Limb (tissue), 2 donors: ENCODE measurements around the gene IL36RN.

ENCODE experiments used
- DNase-seq, 2 donors: peaks; one replicate each; pipeline ENCODE4 v3.0.0-alpha.2; 2016; ENCODE audit errors: extremely low spot score in 2 of 2

IL36RN gene

DNA sequence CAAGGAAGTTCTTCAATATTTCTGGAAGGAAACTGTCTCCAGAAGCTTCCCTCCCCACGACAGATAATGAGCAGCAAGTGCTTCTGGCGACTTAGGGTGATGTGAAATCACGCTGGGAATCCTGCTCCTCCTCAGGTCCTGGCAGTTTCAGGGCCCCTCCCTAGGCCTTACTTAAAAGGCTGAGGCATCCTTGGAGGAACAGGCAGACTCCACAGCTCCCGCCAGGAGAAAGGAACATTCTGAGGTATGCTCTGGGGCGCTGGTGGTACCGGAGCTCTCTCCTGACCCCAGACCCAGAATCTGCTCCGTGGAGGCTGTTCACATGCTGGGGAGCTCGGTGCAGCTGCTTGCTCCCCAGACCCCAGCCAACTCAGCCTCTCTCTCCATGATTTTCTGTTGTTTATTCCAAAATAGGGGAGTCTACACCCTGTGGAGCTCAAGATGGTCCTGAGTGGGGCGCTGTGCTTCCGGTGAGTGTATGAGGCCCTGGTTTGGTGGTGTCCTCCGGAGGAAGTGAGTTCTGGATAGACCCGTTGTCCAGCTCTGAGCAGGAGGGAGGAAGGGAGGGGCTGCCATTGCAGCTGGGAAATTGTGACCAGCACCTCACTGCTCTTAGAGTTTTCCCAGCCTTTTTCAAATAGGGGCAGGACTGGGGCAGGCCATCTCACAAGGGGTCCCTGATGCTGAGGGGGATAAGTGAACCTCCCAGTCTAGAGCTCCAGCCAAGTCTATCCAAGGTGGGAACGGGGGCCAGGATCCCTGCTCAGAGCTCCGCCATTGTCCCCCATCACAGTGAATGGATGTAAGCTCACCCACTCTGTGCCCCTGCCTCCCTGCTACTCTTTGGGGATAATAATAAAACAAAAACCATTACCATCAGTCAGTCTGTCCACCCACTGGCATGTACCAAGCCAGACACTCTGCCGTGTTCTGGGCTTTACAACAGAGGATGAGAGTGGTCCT is at the start of gene IL36RN:
Gene IL36RN (plus strand): TSS at position 201 of the 963 bp plus-strand sequence. CDS start 241 bp downstream, at position 442.
- DNase-seq: no peak

DNA sequence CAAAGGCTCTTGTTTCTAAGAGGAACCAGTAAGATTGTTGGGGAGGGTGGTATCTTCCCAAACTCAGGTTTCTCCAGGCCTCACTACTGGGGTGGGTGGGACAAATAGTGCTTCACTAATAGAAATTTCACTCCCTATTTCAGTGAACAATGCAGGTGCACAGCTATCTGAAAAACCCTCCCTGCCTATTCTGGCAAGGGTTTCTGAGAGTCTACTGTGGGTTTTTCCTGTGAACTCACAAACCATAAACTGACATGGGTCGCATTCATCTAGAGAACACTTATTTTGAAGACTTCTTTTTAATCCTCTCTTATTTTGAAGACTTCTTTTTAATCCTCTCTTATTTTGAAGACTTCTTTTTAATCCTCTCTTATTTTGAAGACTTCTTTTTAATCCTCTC is 49.4 kb upstream of the IL36RN start:
- DNase-seq: no peak

DNA sequence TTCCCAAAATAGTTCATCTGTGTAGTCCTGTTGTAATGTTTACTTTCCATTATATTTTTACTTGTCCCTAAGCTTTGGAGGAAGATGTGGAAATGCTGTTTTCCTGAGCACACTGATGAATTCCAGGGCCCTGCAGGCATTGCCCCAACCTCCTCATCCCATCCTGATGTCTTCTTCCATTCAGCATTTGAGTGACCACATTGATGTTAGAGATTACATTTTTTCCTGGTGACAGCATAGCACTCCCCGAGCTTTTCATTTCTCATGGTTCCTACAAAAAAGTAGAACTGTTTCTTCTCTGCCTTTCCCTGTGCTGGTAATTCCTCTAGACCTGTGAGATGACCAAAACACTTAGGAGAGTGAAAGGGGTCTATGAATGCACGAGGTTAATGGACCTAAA is 48.9 kb upstream of the IL36RN start:
- no peak for DNase-seq

DNA sequence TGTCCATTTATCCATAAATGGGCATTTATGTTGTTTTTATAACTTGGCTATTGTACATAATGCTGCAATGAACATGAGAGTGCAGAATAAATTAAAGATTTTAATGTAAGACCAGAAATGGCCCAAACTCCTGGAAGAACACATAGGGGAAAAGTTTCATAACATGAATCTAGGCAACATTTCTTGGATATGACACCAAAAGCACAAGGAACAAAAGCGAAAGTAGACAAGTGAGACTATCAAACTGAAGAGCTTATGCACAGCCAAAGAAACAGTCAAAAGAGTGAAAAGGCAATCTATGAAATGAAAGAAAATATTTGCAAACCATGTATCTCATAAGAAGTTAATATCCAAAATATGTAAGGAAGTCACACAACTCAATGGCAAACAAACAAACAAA is 47.9 kb upstream of the IL36RN start:
- no peak for DNase-seq

DNA sequence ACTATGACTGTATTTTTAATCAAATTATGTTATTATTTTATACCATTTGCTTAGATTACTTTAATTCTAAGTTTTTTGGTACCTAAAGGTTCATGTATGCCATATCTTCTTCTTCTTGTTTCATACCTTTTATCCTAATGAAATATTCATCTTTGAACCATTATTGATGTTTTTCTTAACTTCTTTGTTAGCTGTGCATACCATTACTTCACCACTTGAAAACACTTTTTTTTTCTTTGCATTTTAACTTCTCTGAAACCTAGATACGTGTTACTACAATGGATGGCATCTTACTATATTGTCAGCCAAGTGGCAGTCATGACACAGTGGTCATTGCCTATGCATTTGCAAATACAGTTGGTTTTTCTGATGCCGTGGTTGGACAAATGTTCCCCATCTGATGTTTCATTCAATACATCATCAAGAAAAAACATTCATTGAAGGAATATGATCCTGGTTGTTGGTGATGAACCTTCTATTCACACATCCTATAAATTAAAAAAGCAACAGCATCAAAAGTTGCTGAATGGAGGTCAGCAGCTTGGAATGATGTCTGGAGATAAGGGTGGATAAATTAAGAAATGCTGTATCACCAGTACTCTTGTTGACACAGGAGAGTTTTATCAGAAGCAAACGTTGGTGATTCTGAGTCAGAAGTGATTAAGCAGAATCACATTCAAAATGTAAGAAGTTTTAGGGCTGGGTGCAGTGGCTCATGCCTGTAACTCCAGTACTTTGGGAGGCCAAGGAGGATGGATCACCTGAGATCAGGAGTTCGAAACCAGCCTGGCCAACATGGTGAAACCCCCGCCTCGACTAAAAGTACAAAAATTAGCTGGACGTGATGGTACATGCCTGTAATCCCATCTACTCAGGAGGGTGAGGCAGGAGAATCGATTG is 46.3 kb upstream of the IL36RN start:
- DNase-seq: no peak

GRCh38 chr2:113013336-113013661 is 45.7 kb upstream of the IL36RN start:
- no peak for DNase-seq

GRCh38 chr2:113014067-113014466 is 44.9 kb upstream of the IL36RN start:
- DNase-seq: no peak

GRCh38 chr2:113015042-113015441 is 44.0 kb upstream of the IL36RN start:
- DNase-seq: no peak

GRCh38 chr2:113015655-113016054 is 43.3 kb upstream of the IL36RN start:
- DNase-seq: no peak

DNA sequence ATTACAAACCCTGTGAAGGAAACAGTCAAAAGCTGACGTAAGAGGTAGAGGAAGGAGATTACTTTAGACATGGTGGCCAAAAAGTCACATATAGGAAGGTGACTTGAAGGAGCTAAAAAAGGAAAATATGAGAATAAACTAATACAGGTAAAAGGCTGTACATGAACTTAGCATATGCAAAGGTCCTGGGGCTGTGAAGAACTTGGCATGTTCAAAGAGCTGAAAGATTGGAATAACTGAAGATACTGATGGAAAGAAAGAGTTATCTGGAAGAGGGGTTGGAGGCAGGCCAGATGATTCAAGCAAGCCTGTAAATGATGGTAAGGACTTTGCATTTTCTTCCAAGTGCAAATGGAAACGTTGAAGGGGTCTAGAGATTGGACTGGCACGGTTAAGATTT is 40.5 kb upstream of the IL36RN start:
- DNase-seq: no peak

DNA sequence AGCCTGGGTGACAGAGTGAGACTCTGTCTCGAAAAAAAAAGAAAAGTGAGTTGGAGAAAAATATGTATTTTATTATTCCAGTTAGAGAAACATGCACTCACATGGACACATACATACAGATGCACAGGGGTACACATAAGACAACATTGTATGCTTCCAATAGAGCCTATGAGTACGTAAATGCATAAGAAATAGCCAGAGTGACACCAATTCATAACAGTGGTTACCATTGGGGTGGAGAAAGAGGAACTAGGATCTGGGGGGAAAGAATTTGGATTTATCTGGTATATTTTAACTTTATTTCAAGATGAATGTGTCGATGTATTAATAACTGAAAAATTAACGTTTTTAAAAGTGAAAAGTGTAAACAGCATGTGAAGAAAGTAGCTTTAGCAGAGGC is 37.7 kb upstream of the IL36RN start:
- DNase-seq: no peak

DNA sequence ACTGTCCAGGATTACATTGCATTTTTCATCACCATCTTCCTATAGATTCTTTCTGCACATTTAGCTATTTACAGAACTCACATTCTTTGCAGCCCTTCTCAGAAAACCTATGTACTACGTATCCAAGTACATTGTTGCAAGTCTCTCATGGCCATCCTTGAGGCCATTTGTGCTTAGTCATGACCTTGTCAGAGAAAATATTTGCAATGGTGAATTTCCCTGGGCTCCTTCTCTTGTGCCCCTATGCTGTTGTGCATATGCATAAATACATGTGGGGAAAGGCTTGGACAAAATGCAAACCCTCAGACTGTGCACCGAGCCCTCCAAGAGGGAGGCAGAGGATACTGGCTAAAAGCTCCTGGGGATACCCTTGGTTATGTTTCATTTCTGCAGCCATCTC is 34.2 kb upstream of the IL36RN start:
- no peak for DNase-seq

DNA sequence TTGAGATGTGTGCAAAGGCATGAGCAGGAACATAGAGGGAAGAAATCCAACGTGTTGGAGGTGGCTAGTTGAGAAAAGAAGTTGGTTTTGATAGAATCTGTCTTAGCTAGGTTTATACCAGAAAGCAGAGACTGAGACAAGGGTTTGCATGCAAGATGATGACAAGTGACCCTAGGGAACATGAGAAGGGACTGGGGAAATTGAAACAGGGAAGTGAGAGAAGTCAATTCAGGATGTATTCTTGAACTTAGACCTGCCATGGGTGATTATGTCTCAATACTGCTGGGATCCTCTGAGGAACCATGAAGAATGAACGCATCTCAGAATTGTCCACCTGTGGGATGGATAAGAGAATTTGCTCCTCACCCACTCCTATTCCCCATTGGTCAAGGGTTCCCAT is 33.3 kb upstream of the IL36RN start:
- DNase-seq: no peak

DNA sequence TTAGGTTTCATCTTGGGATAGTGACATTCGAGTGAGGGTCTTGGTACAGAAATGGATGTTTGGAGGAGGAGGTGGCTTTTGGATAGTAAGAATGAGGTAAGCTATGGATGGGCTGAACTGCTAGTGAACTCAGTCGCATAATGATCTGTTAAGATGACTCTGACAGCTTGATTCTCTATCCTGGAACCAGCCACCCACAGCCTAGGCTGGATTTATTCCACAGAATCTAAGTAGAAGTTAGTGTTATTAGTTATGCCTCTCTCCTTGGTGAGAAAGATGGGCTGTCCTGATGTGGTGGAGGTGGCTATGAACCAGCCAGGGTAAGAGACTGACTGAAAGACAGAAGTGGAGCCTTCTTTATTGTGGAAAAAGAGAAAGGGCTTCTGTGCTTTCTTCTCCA is 31.3 kb upstream of the IL36RN start:
- no peak for DNase-seq

- no peak for DNase-seq
Observed at GRCh38 chr2:113028112-113028511, 30.9 kb upstream of the IL36RN start.

GRCh38 chr2:113032737-113033136 is 26.3 kb upstream of the IL36RN start:
- no peak for DNase-seq

DNA sequence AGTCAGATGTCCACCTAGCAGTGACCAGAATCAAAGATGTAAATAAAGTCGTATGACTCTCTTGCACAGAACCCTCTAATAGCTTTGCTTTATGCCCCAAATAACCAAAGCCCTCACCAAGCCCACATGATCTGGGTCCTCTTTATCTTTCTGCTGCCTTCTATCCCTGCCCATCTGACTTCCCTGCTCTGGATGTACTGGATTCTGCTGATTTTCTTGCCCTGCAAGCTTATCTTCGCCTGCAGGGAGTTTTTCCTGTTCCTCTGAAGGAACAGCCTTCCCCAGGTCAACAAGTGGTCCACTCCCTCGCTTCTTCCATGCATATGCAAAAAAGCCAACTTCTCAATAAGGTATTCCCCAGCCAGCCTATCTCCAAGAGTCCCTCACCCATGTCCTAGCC is 25.0 kb upstream of the IL36RN start:
- no peak for DNase-seq

DNA sequence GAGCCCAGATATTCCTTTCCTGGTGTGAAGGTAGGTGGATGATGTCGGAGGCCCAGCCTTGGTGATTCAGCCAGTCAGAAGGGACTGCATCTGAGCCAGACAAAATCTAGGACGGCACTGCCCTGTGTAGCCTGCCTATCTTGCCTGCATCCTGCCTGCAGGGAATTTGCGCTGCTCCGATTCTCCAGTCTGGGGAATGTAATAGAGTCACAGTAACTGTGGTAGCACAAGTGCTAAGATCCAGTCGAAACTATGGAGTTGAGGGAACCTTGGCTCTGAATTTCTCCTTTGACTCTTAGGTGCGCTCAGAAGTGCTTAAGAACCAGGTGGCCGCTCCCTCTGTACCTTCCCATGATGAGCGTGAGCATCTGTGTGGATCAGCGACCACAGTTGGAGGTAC is 22.2 kb upstream of the IL36RN start:
- DNase-seq: no peak

GRCh38 chr2:113038291-113038690 is 20.7 kb upstream of the IL36RN start:
- no peak for DNase-seq

DNA sequence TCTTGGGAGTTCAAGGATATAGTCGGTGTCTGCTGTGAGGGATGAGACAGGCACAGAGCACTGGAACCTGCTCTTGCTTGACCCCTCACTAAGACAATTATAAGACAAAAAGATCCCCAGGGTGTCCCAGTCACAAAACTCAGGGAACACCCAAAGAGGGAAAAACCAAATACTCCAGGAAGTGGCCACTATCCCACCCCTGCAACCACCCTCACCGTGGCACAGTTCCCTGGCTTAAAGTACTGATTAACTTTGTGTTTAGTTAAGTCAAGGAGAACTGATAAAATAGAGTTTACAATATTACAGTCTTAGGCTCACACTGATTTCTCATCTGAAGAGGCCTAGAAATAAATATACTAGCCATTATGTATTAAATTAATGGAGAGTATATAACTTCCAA is 19.8 kb upstream of the IL36RN start:
- DNase-seq: no peak

DNA sequence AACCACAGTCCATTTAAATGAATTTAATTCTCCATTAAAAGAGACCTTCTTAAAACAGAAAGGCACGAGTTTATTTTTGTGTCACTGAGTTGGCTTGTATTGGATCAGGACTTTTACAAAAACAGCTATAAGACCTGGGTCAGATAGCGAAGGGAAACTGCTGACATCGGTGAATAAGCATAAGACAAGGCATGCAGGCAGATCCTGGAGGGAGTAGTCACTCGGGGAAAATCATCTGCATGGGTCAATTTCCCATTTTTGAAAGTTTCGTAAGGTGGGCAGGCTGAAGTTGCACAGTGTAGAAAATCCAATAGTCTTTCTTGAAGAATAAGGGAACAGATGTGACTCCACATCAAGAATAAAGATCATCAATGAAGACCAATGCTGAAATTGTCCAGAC is 19.3 kb upstream of the IL36RN start:
- DNase-seq: no peak

DNA sequence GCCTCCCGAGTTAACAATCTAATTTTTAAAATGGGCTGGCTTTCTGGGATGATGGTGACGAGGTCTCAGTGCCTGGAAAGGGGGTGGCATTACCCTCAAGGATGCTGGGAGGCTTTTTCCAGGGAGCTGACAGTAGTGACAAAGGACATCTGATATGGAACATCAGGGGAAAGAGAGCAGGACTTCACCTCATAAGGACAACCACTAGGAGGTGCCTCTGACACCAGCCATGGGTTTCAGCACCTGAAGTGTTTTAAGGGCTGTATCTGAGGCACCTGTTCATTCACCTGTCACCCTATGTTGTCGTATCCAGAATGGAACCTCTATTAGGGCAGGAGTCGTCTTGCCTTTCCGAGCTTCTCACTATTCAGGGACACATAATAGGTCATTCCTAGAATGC is 17.1 kb upstream of the IL36RN start:
- no peak for DNase-seq

DNA sequence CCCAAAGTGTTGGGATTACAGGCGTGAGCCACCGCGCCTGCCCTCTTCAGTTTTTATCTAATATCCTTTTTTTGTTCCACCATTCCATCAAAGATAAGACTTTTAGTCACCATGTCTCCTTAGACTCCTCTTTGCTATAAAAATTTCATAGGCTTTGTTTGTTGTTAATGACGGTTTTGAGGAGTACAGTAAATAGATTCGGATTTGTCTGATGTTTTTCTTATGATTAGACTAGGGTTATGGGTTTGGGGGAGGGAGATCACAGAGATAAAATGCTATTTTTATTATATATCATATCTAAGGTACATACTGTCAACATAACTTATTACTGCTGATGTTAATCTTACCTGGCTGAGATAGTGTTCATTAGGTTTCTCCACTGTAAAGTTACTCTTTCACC is 12.5 kb upstream of the IL36RN start:
- DNase-seq: no peak
